ENCODE results near the gene CHPF.
A peak's percentile ranks its signal among the peaks of the same experiment; 100 is the strongest.

The CHPF gene

DNA sequence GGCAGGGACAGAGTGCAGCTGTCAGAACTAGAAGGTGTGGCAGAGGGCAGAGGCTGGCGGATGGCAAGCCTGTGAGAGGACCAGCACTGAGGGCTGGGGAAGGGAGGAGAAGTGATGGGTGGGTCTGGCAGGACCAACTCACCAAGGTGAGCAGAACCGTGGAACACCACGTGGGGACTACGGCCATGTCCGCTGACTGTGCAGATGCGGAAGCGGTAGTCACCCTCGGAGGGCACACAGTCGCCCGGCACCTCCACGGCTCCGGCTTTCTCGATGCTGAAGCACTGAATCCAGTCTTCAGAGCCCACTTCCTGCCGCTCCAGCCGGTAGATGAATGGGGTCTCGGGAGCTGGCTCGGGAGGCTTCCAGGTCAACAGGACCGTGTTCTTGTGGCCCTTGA is 23.5 kb upstream of the CHPF start:
- DNase-seq = no peak

DNA sequence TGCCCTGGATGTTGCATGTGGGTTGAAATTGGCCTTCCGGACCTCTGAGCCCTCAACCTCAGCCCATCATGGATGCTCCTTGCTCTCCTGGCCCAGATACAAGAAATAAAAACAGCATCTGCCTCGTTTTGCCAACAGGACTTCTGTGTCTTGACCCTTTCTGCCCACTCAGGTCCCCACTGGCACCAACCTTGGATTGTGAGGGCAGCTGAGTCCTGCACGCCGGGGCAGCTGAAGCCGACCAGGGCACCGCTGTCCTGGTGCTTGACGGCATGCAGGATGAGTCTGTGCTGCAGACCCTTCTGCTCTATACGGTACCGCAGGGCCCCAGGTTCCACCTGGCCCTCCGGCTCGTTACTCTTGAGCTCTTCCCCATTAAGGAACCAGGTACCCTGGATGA is 23.0 kb upstream of the CHPF start:
- DNase-seq = no peak

DNA sequence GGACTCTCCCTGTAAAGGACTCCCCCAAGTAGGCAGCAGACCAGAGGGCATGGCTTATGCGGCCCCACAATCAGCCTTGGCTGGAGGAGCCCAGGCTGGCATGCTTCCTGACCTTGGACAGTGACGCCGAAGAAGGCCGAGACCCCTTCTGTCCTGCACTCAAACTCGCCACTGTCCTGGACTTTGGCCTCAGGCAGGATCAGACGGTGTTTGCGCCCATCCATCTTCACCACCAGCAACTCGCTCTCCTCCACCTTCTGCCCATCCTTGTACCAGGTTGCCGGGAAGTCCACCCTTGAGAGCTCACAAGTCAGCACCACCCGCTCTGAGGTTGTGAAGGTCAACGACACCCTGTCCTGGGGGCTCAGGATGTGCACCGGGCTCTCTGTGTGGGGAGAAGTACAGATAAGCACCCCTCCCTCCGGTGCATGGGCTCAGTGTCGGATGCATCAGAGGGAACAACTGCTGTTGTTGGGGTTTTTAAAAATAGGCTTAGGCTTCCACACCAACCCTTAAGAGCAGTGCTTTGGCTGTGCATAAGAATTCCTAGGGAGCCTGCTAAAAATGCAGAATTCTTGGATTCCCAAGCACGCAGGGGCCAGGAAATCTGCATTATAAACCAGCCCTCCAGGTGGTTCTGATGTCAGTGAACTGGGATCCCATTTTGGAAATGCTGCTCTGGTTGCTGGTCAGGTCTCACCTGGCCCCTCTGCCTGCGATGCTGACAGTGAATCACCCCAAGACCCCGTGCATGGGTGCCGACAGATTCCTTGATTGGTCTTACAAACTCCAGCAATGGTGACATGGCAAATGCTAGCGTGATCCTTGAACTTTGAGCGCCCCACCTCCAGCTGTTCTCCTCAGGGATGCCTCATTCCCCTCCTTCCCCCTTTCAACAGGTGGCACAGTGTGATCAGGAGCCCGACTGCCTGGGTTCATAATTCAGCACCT is 21.8 kb upstream of the CHPF start:
- no peak for DNase-seq

DNA sequence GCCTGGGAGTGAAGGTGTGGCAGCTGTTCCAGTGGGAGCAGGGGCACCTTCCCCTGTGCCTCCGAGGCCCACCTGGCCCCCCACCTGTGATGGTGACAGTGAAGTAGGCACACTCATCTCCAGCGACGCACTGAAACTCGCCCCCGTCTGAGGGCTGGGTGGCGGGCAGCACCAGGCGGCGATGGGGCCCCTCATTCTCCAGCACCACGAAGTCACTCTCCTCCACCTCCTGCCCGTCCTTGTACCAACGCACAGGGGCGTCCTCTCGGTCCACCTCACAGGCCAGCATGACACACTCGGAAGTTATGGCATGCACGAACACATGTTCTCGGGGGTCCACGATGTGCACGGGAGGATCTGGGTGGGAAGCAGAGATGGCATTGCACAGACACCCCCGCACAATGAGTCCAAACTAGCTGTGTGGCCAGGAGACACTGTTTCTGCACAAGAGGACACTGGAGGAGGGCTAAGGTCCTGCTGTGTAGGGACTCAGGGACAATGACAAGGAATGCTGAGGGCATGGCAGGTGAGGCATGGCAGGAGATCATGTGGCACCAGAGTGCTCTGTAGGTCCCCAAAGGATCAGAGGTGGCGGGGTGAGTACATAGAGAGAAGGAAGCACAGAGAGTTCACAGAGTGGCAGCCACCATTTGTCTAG is 19.8 kb upstream of the CHPF start:
- DNase-seq = no peak

DNA sequence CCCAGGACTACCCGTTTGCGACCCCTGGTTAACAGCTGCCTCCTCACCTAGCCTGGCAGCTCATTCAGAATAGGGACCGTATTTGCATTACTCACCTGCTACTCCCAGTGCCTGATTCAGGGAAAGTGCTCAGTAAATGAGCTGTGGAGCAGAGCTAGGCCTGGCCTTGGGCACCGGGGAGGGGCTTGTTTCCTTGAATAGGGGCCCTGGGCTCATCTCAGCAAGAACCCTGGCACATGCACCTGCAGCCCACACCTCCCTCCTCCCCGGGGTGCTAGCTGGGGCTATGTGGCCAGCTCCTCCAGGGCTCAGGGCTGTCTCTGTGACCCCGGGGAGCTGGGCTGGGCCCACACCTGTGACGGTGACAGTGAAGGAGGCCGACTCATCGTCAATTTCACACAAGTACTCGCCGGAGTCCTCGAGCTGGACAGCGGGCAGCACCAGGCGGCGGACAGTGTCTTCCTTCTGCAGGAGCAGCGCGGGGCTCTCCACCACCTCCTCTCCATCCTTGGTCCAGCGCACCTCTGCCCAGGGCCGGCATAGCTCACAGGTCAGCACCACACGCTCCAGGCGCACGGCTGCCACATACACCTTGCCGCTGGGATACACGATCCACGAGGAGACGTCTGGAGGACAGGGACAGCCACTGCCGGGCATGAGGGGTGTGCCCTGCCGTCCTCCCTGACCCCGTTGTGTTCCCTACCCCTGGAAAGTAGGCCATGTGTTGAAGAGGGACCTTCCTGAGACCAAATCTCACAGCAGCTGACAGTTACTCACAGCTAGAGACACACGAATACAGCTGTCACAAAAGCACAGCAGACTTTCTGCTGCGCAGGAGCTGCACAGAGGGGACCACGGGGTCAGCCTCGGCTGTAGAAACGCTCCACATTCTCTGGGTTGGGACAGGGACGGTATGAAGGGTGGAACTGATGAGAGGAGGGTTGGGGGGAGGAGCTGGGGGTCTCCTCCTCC is 18.7 kb upstream of the CHPF start:
- DNase-seq = no peak

DNA sequence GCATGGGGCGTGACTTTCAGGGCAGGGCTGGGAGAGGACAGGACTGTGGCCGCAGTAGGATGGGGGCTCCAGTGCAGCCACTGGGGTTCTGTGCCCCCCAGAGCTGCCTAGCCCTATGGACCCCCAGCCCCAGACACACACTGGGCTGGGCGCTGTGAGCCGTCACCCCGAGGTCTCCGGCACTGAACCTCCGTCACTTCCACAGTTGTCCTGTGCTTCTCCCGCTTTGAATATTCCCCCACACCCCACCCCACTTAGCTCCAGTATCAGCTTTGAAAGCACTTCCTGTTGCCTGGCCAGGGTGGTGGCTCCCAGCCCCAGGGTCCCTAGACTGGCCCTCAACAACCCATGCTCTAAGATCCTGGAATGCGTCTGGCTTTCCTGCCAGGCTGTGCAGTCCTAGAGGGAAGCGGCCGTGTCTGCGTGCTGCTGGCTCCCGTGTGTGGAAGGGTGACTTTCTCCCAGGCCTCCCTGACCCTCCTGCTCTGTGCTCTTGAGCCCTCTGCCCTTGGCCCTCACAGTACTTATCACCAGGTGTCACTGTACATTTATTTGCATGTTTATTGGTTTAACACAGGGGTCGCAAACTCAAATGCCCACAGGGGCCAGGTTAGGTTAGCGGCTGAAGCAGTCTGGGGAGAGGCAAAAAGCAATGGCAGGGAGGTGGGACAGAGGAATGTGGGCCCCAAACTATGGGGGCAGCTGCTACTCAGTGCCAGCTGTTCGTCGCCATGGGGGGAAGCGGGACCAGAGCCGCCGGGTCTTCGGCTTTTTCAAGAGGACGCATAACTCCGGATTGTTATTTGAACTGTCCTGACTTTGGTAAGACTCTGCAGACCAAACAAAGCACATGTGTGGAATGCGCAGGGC is 17.8 kb upstream of the CHPF start:
- DNase-seq = no peak

DNA sequence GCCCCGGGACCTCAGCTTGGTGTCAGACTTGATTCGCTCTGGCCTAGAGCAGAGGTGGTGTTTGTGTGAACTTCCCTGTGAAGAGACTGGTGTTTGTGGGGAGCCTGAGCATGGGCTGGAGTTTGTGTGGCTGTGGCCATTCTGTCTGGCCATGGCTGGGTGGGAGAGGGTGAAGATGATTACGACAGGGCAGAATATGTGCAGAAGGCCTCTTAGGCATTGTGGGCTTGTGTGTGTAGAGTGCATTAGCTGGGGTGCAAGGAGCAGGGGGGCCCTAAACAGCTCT is 17.2 kb upstream of the CHPF start:
- DNase-seq = no peak

DNA sequence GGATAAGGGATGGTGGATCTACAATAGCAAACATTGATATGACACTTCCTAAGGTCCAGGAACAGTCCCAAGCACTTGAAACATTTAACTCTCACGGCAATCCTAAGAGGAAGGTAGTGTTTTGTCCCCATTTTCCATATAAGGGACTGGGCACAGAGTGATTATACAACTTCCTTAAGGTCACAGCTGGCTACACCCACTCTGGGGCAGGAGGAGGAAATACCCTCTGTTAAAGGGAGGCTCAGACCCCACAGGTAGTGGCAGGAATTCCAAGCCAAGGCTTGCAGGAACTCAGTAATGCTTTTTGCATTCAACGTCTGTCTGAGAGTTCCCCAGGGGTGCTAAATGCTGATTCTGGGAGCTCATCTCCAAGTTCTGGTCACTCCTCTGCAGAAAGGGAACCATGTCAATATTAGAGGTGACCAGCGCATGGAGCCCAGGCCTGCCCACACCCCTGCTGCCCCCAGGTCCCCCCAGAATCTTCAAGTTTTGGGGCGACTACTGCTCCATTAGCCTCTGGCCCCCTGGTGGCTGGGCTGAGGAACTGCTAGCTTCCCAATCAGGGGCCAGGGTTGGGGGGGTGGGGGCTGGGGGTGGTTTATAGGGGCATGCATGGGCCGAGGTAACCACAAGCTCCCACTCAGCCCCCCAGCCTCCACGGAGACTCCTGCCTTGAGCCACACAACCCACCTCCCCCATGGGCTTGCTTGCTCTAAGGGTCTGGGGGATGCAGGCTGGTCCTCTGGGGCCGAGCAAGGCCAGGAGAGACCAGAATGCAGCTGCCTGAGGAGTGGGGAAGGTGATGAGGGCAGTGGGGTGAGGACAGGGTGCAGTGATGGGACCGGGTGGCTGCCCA is 16.7 kb upstream of the CHPF start:
- DNase-seq = peak in 3 of 4 experiments; percentile 26 to 36 (median 33)

DNA sequence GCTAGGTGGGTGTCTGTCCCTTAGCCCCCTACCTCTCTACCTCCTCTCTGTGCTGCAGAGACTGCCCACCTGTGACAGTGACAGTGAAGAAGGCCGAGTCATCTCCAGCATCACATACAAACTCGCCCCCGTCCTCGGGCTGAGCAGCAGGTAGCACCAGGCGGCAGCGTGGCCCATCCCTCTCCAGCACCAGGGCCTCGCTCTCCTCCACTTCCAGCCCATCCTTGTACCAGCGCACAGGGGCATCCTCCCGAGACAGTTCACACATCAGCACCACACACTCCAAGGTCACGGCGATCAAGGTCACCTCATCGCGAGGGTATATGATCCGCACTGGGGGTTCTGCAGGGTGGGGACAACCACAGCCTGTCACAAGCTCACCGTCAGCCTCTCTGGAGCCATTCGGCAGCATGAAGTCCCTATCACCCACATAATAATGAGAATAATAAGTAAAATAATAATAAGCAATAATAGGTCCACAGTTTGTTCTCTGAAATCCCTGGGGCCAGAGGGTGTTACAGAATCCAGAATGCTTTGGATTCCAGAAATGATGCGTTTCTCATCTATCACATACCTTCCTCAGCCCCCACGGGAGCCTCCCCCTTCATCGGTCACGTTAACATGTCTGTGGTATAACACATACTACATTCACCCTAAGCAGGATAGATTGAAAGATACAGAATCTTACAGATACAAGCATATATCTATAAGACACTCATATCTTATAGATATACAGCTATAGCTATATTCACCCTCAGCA is 15.7 kb upstream of the CHPF start:
- DNase-seq = no peak

DNA sequence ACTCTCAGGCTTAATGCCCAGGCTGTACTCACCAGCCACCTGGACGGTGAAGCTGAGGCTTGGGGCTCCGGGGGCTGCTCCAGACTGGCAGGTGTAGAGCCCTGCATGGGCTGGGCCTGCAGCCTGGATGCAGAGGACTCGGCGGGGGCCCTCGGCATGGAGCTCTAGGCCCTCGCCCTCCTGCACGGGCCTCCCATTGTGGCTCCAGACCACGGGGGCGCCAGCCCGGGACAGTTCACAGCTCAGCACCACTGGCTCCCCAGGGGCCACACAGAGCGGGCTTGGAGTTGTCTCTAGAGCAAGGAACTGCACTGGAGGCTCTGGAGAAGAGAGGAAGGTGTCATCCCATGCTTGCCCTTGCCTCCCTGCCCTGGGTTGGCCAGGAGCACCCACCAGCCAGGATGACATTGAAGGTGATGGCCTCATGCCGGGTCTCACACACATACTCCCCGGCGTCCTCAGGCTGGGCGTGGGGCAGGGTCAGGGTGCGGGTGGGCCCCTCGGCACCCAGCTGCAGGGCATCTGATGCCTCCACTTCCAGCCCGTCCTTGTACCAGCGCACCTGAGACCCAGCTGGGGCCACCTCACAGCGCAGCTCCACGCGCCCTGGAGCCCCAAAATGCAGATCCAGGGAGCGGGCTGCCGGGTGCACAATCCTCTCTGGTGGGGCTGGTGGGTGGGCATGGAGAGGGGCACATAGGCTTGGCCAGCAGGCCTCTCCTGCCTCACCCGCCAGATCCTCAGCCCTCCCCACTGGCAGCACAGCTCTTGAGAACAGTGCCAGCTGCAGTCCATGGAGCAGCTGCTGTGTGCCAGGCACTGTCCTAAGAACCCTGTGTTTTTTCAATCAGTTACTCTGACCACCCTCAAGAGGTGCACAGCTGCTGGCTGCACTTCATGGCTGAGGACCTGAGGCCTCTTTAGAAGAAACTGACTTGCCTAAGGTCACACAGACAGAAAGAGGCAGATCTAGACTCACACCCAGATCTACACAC is 14.5 kb upstream of the CHPF start:
- DNase-seq = no peak

DNA sequence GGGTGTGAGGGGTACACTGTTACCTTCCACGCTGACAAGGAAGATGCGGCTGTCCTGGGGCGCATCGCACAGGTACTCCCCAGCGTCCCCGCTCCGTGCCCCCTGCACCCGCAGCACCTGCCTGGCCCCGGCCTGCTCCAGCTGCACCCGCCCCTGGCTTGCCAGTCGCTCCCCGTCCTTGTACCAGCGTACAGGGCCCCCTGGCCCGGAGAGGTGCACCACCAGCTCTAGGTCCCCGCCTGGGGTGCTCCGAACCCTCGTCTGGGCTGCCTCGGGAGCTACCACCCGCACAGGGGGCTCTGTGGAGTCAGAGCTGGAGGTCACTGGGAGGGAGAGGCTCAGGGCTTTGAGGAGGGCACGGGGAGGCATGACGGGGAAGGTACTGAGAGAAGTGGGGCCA is 13.7 kb upstream of the CHPF start:
- DNase-seq = no peak

DNA sequence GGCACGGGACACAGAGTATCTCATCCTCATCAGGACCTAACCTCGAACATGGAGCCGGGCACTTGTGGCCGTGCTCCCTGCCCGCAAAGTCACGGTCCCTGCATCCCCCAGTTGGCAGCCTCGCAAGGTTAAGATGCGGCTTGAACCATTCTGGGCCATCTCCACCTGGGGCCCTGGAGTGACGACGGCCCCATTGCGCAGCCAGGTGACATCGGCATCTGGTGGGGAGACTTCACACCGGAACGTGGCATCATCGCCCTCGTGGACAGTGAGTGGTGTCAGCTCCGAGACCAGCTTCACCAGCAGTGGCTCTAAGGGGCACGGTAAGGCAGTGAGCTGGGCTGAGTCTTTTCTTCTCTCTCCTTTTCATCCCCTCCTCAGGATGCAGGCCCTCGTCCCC is 12.8 kb upstream of the CHPF start:
- DNase-seq = no peak

DNA sequence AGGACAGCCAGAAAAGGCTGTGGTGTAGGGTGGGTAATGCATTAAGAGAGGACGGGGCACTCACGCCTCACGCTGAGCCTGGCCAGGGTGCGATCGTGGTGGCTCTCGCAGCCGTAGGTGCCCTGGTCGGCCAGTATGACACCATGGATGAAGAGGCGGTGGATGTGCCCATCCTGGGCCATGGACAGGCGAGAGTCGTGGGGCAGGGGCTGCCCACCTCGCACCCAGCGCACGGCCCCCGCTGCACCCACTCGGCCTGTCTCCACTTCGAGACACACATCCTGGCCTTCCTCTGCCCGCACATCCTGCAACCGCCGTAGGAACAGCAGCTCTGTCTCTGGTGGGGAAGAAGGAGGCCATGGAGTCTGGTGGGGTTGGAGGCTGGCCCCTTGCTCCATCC is 12.3 kb upstream of the CHPF start:
- DNase-seq = no peak

DNA sequence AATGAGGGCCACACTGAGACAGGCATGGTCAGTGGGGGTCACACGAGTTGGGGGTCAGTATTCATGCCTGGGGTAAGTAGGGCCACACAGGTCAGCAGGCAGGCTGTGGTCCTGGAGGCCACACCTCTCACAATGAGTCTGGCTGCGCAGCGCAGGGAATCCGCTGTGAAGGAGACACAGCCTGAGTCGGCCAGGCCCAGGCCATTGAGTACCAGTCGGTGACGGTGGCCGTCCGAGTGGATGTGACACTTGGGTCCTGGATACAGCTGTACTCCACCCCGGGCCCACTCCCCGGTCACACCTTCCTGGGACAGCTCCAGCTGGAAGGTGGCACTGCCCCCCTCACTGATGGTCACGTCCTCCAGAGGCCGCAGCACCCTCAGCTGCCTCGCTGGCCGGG is 10.7 kb upstream of the CHPF start:
- no peak for DNase-seq

DNA sequence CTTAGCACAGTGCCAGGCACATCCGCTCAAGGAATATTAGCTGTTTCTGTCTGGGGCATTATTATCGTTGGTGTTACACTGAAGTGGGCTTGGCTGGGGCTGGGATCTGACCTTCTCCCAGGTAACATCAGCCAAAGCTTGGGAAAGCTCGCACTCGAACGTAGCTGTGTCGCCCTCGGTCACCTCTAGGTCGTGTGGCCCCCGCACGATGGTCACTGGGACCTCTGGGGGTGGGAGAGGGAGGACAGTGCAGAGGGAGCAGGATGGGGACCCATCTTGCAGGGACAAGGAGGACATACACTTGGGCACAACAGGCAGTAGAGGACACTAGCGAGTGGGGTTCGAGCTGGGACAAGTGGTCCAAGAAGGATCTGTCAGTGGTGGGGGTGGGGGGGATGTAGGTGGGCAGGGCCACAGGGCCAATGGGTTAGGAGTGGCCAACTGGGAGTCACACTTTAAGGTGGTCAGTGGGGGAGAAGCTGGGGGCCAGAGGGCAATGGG is 9.9 kb upstream of the CHPF start:
- no peak for DNase-seq

DNA sequence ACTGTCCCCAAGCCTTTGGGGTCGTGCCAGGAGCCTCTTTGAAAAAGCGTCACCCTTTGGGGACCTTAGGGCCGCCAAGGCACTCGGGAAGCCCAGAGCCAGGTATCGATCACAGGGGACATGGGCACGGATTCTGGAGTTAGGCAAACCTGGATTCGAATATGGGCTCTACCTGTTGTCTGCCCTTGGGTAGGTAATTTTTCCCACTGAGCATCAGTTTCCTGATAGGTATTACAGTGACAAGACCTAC is 9.5 kb upstream of the CHPF start:
- DNase-seq = no peak

DNA sequence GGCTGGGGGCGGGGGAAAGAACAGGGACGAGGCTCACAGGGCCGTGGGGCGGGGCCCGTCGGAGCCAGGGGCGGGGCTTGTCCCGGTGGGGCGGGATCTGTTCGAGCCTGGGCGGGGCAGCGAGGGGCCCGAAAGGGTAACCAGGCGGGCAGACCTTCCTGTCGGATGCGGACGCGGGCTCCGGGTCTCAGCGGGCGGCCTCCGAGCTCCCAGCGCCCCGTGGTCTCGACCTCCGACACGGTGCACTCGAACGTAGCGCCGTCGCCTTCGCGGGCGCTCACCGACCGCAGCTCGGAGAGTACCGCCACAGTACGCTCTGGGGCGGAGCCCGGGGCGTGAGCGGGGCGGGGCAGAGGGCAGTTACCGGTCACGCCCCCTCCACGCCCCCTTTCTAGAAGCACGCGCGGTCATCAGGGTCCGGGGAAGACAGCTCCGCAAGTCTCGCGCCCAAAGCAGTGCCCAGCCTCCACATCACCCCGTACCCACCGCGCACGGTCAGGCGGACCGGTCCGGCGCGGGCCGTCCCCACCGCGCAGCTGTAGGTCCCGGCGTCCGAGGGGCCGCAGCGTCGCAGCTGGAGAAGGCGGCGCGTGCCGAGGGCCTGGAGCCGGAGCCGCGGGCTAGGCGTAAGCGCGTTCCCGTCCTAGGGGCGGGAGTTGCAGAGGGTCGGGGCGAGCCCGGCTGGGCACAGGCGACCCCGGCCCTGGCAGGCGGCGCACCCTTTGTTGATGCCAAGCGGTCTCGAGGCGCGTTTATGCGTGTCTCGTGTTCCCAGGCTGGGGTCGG is 9.0 kb upstream of the CHPF start:
- DNase-seq = peak; percentile 75 to 91 (median 82)
